ENCODE results near the gene VSTM2B.

VSTM2B gene

GRCh38 chr19:29525901-29526729 lies at the start of gene VSTM2B:
TSS of gene VSTM2B (plus strand) at chr19:29525994. CDS start at chr19:29526584, 590 bp downstream.
- TF ChIP-seq, protein P1, sequence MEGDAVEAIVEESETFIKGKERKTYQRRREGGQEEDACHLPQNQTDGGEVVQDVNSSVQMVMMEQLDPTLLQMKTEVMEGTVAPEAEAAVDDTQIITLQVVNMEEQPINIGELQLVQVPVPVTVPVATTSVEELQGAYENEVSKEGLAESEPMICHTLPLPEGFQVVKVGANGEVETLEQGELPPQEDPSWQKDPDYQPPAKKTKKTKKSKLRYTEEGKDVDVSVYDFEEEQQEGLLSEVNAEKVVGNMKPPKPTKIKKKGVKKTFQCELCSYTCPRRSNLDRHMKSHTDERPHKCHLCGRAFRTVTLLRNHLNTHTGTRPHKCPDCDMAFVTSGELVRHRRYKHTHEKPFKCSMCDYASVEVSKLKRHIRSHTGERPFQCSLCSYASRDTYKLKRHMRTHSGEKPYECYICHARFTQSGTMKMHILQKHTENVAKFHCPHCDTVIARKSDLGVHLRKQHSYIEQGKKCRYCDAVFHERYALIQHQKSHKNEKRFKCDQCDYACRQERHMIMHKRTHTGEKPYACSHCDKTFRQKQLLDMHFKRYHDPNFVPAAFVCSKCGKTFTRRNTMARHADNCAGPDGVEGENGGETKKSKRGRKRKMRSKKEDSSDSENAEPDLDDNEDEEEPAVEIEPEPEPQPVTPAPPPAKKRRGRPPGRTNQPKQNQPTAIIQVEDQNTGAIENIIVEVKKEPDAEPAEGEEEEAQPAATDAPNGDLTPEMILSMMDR (IDR thresholded peaks at IDR 0.05; ENCODE audit: insufficient read depth, missing control alignments), result no peak
- FAIRE-seq (no peak), DNase-seq (ENCODE audit: insufficient read length, low spot score) (no peak)

GRCh38 chr19:29476528-29476927 lies 49.3 kb upstream of the VSTM2B start:
- FAIRE-seq (no peak), DNase-seq (ENCODE audit: insufficient read length, low spot score) (no peak)
- TF ChIP-seq, protein P1 (IDR thresholded peaks at IDR 0.05; ENCODE audit: insufficient read depth, missing control alignments), result no peak

GRCh38 chr19:29477831-29478577 lies 47.8 kb upstream of the VSTM2B start:
- TF ChIP-seq, protein P1 (IDR thresholded peaks at IDR 0.05; ENCODE audit: insufficient read depth, missing control alignments), result no peak
- FAIRE-seq, result no peak
- no peak for DNase-seq (ENCODE audit: insufficient read length, low spot score)

- TF ChIP-seq, protein P1 (IDR thresholded peaks at IDR 0.05; ENCODE audit: insufficient read depth, missing control alignments), result peak; percentile 29
- FAIRE-seq, result no peak
- no peak for DNase-seq (ENCODE audit: insufficient read length, low spot score)
These were observed 46.9 kb upstream of the VSTM2B start for GRCh38 chr19:29478578-29479565.

GRCh38 chr19:29479941-29480340 lies 45.9 kb upstream of the VSTM2B start:
- DNase-seq (ENCODE audit: insufficient read length, low spot score) (no peak), FAIRE-seq (no peak)
- TF ChIP-seq, protein P1 (IDR thresholded peaks at IDR 0.05; ENCODE audit: insufficient read depth, missing control alignments), result no peak

DNA sequence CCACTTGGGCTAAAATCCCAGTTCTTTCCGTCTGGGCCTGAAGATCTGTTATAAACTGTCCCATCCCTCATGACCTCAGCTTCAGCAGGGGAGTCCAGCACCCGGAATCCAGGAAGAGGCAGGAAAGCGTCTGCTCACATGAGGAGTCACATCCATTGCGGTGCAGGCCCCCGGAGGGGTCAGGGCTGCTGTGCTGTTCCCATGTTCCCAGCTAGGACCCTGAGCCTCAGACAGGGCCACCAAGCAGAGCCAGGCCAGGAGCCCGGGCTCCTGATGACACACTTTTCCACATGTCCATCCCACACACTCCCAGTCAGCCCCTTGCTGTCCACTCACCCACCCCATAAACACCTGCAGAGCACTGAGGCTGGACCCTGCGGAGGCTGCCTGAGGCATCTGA lies 45.3 kb upstream of the VSTM2B start:
- DNase-seq (ENCODE audit: insufficient read length, low spot score) (no peak), FAIRE-seq (no peak)
- TF ChIP-seq, protein P1 (IDR thresholded peaks at IDR 0.05; ENCODE audit: insufficient read depth, missing control alignments), result no peak
